Ecto neural progenitor cell (in vitro differentiated cells): Measurements from ENCODE around the gene KLHL25.

ENCODE experiments used
- DNase-seq: peaks from one replicate; pipeline ENCODE4 v3.0.0-alpha.2; 2018; ENCODE audit warnings: low spot score

The KLHL25 gene

DNA sequence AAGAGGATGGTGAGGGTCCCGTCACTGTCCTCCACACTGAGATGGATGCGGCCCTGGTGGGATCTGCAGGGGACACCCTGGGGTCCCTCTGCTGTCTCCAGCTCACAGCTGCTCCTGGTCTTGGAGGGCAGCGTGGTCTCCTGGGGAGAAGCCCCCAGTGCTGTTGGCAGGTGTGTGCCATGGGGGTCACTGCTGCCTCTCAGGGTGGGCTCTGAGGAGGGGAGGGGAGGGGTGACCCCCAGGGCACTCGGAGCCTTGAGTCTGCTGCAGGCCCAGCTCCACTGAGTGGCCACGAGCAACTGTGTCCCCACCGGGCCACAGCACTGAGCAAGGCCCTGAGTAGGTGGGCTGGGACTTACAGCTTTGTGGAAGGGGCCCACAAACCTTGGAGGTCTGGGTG is 34.7 kb downstream of the KLHL25 start:
- DNase-seq = no peak

DNA sequence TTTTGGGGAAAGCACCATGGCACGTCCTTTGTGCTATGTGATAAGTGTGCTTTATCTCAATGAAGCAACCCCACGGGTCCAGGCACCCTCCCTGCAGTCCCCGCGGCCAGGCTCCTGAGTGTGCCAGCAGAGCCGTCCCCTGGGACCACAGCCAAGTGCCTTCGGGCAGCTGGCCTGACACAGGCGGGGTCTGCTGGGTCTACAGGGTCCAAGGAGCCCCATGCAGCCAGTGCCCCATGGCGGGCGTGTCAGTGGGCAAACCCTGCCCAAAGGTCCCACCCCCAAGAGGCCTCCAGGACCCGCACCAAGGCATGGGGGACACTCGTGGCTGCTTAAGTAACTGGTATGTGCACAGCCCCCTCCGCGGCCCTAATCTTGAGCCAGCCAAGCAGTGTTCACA is 35.3 kb downstream of the KLHL25 start:
- DNase-seq = no peak

DNA sequence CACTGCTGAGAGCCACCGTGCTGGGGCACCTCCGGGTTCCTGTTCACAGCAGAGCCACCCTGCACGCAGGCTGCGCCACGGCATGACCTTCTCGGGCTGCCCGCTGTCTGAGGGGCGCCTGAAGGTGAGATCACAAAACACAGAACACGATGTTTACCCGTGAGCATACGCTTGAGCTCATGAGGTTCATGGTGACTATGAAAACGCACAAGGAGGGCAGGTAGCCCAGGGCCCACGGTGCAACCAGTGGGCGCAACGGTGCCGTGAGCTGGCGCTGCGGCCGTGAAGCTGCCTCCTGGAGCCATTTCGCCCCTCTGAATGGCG is 36.1 kb downstream of the KLHL25 start:
- DNase-seq = no peak

DNA sequence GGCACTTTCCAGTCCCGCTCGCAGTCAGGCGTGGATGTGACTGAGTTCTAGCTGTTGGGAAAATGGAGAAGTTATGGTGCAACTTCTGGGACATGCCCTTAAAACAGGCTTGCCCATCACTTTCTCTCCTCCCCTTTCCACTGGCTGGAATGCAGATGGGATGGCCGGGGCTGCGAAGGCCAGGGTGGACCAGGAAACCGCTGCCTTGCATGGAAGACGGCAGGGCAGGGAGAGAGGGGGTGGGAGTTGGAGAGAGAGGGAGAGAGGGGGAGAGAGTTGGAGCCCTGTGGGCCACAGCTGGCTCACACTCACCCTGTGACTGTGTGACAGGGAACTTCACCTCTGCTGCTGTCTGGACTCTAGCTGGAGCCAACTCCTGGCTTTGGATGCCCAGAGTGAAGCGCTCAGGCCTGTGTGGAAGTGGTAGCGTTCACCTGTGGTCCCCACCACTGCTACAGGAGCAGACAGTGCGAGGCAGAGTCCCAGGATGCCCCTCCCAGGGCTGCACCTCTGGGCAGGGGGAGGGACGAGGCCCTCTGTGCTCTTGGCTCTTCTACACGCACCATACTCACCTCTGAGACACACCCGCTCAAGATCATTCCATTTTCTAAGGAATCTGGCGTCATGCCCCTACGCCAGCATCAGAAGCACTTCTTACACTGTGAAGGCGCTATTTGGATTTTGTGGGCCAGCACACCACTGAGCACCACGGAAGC is 36.6 kb downstream of the KLHL25 start:
- DNase-seq = no peak

DNA sequence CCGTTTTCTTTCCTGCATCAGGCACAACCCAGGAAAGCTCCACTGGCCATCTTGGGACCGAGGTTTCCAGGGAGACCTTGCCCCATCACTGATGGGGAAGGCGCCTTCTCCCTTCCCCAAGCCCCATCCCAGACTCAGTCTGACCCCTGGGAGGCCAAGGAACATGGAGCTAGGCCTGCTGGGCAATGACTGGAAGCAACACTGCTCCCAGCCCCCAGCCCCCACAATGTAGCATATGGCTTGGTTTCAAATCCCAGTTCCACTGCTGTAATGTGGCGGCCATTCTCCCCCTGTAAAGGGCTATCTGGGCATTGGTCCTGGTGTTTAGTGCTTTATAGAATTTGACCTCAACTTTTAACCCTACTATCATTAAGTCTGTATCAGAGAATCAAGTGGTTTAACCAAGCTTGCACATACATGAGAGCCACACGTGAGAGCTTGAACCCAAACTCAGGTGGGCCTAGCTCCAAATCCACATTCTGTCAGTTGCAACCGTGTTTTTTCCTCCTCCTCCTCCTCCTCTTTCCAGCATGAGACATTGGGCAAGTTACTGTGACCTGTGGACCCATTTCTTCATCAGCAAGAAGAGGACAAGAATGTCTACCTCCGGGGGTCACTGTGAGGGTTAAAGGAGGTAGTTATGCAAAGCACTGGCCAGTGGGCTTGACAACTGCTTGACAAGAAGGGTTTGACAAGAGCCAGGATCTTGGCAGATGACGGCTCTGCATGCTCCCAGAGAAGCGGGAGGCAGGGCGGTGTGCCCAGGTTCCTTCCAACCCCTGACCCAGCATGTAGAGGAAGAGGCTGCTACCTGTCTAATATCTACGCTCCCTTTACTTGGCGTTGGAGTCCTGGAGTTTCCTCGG is 37.4 kb downstream of the KLHL25 start:
- no peak for DNase-seq

DNA sequence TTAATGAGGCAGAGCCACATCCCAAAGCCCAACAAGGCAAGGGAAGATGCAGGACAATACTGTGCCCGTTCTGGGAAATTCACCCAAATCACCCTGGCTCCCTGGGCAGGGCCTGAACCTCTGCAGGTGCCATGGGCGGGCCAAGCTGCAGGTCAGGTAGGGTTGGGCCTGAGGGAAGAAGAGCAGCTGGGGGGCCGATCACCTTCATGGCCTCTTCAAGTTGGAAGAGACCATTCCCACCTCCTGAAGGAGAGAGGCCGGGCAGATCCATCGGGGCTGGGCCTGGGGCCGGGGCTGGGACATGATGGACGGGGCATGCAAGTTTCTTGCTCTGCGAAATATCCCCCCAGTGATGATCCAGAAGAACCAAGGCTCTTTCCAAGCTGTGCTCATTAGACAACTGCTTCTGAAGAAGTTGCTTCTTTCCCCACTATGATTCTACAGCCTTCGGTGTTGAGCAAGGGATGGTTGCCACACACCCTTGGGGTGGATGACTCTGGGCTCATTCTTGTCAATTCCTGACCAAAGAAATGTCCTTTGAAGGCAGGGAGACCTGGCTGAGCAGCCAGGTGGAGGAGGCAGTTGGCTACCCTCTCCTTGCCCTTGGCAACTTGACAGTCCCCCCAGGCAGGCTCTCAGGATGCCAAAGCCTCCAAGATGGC is 38.2 kb downstream of the KLHL25 start:
- DNase-seq = no peak

DNA sequence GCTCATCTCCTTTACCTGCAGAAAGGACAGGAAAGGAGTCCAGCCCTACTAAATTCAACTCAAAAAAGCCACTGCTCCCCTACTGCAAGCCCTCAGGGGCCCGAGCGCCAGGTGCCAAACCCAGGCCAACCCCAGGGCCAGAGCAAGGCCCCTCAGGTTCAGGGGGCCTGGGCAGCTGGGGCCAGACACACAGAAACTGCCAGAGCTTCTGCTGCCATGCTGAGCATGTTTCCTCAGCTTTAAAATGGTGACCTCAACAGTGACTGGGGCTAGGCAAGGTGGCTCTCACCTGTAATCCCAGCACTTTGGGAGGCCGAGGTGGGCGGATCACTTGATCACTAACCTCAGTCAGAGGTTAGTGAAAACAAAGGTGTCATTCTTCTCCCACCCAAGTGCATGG is 38.8 kb downstream of the KLHL25 start:
- DNase-seq = no peak

DNA sequence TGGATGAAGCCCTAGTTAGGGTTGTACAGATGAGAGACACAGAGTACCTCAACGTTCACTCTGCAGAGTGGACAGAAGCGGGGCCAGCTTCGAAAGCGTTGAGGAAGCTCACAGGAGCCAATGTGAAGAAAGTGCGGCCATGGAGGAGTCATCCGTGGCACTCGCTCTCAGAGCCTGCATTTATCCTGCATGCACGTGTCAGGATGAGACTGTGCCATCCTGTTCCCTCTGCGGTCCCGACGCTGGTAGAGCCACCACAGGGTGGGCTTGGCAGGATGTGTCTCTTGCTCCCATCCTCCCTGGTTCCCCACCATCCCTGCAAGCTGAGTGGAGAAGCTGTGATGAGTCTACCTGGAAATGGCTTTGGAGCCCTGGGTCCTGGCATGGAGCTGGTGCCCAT is 39.3 kb downstream of the KLHL25 start:
- DNase-seq = no peak

DNA sequence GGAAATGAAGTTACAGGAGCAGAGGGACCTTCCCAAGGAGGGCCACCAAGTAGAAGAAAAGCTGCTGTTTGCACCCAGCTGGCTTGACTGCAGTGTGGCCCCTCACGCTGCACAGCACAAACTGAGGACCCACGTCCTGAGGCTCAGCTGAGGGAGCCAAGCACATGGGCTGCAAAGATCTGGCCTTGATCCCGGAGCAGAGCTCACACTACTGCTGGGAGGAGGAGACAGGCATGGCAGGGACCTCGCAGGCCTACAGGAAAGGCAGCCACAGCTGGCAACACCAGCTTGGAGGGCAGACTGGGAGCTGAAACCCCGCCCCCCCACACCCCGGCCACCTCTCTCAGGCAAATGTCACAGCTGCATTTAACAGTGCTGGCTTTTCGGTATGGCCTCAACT is 39.7 kb downstream of the KLHL25 start:
- DNase-seq = no peak

DNA sequence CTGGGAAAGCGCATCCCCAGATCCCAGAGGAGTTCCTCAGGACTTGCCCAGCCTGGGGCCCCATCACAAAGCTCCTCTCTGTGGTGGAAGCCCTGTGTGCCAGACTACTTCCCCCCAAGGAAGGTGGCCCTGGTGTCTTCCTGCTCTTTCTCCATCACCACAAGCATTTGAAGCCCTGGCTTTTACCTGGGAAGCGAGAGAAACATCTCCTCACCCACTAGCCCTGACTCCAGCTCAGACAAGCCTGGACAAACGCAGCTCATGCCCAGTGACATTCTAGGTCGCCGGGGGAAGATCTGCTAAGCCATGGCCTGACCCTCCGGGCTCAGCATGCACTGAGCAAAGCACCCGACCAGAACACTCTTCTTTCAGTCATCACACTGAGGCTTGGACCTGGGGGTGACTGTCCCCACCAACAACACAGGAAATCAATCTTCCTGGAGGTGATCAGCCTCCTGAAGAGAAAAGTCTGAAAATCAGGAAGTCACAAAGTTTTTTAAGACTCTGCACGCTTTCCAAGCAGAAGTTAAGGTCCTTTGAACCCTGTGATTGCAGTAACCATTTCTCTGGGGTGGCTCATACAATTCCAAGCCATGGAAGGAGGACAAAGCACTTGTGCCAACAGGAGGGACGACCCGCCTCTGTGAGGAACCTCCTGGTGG is 40.8 kb downstream of the KLHL25 start:
- DNase-seq = no peak

DNA sequence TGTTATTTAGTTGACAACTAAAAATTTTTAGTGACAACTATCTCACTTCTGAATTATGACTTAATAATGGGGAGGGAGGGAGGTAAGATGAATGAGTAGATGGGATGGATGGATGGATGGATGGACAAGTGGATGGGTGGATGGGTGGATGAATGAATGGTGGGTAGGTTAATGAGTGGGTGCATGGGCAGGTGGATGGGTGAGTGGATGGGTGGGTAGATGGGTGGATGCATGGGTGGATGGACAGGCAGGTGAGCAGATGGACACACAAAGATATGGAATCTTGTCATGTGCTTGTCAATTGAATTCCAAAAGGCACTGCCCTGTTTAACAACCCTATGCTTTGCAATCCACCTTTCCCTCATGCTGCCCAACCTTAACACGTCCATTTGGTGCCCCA is 41.5 kb downstream of the KLHL25 start:
- no peak for DNase-seq

DNA sequence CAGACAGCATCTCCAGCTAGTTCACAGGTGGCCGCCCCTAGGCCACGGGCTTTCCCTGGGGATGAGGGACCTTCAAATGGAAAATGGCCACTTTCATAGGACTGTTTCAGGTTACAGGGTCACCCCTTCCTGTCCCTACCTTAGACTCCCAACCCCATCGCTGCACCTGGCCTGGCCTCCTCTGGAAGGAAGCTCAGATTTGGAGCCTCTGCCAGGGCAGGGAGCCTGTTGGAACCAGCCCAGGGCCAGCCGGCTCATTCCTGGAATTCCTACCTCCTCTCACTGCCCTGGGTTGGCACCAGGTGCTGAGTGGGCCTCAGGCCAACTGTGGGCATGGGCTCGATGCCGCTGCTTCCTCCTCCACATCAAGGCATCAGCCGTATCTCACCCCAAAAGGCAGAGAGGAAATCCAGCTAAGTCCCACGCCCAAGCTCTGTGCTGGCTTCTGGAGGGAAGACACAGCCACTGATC is 42.2 kb downstream of the KLHL25 start:
- DNase-seq = no peak

DNA sequence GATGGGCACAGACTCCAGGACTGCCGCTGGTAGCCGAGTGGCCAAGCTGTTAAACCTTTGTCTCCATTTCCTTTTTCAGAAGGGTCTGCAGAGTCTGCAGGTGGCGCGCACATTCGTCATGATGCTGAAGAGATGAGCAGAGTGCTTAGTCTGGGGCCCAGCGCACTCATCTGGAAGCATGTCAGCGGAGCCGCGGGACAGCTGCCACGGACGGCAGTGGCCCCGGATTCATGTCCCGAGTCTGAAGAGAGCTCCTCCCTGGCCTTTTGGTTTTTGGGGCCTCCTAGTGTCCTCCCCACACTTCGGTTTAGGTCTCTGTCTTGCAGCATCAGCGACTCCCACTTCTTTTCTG is 42.6 kb downstream of the KLHL25 start:
- DNase-seq = no peak

DNA sequence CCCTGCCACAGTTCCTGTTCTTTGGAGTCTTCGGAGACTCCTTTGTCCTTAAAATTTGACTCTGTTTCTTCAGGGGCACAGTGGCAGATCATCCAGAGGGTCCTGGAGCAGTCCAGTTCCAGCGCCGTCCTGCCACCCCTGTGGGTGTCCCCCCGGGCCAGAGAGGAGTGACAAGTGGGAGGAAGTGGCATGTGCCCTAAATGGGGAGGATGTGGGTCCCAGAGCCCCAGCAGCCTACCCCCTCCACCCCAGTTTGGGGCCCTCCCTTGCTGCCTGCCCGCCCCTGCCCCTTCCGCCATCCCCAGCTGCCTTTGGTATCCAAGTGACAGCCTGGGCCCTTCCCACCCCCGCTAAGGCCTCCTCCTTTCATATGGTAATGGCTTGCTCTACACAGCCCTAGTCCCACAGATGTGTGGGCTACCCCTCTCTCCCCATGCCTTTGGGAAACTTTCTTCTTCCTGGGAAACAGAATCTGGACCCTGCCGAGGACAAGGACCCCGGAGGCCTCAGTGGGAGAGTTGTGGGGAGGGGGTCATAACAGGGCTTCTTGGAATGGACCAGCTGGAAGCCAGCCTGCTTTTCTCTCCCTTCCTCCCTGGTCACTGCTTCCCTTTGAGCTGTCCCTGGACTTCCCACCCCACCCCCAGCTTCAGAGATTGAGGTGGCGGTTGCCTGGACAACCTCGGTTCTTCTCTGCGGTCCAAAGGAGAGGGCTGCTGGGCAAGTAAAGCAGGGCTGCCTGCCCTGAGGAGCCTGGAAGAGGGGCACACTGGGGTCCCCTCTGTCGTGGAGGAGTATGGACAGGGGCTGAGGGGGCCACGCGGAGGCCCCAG is 43.2 kb downstream of the KLHL25 start:
- DNase-seq = peak; percentile 83

DNA sequence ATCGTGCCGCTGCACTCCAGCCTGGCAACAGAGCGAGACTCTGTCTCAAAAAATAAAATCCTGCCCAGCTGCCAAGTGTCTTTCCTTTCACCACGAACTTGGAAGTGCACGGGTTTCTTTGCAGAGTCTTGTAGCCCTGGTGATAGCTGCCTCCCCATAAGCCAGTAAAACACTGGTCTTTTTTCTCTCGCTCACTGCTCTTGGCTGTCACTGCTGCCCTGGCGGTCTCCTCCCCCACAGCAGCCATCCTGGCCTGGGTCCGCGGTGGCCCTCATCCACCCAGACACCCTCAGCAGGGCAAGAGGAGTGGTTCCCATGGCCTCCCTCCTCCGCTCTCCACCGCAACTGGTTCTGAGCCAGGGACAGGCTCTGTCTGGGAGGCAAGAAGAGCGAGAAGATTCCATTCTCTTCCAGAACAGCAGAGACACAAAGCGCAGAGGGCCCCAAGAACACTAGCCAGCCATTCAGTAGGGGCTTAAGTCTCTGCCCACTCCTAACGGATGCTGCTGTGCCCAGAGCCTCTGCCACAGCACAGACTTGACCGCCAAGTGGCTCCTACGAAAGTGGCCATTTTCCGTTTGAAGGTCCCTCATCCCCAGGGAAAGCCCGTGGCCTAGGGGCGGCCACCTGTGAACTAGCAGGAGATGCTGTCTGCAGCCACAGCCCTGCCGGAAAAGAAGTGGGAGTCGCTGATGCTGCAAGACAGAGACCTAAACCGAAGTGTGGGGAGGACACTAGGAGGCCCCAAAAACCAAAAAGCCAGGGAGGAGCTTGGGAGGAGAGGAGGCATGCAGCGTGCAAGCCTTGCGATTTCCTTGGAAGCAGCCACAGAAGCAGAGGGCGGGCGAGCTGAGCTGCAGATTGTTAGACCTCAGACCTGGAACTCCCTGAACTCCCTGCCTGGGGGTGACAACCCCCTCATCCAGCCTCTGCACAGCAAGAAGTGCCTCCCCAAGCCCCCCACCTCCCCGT is 44.1 kb downstream of the KLHL25 start:
- peak; percentile 56 for DNase-seq

DNA sequence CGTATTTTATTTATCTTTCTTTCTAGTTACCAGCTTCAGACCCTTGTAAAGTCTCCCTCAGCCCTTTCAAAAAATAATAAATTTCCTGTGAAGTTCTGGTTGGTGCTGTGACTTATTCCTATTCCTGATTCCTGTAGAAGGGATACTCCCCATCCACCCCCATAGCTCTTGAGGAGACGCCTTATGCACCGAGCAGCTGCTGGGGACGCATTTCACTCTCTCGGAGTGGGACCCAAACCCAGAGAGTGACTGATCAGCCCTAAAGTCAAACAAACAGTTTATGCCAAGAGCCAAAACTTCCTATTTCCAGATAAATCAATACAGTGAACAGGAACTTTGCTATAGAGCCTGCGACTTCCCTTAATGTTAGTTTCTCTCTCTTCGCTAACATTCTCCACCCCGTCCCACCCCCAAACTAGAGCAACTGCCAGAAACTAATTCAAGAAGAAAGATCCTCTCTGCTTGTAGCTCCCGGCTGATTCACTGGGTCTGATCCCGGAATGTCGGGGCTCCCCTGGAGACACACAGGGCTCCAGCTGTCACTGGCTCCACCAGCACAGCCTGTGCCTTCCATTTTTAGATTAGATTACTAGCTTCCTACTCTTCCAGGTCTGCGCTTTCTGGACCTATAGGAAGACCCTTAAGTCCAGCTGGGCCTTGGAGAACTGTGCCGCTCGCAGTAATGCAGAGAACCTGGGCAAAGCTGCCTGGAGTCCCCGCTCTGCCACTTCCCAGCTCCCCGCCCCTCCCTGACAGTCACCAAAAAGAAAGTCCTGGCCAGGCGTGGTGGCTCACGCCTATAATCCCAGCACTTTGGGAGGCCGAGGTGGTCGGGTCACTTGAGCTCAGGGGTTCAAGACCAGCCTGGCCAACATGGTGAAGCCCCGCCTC is 45.2 kb downstream of the KLHL25 start:
- peak; percentile 46 for DNase-seq

DNA sequence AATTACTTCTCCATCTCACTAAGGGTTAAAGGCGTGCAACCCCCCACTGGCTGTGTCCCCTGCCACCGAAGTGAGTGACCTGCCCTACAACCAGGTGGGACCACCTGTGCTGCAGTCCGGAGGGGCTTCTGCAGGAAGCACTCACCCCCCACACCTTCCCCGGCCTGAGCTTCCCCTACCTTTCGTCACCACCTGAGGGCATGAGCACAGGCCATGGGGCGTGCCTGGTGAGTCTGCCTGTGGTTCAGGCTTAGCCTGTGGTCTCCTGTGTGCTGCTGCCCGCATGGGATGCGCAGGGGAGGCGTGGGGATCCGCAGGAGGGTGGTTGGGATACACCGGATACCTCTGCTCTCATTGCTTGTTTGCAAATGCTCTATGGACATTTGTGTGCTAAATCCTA is 46.0 kb downstream of the KLHL25 start:
- peak; percentile 45 for DNase-seq

DNA sequence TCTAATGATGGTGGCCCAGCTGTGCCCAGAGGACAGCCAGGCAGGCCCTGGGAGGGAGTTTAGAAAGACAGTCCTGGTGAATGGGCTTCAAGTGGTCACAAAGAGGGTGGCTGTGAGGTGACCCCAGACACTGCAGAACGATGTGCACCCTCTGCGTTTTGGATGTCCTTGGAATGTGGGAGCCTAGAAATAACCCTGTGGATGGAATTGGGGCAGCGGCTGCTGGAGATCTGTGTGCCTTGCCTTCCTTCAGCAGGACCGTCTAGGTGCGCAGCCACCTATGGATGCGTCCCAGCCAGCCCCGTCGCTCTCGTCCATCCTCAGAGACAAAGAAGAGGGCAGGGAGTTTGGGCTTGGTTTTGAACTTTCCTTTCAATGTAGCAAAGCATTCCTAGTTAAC is 46.5 kb downstream of the KLHL25 start:
- DNase-seq = peak; percentile 29

DNA sequence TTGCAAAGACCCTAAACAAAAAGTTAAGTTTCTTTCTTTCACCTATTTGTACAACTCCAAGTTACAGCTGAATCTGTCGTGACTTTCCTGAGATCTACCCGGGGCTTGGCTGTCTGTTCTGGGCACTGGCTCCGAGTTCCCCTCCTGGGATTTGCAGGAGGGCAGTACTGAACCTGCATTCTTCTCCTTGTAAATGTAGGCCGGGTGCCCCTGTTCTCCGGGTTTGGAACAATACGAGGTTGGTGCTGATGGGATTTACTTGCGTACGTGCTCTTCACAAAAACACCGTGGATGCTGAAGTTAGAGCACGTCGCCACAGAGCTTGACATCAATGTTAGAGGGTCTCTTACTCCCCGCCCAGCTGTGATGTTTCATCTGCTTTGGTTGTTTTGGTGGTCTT is 48.1 kb downstream of the KLHL25 start:
- DNase-seq = peak; percentile 20
